ENCODE measurements around the gene MSANTD1.

MSANTD1 gene

DNA sequence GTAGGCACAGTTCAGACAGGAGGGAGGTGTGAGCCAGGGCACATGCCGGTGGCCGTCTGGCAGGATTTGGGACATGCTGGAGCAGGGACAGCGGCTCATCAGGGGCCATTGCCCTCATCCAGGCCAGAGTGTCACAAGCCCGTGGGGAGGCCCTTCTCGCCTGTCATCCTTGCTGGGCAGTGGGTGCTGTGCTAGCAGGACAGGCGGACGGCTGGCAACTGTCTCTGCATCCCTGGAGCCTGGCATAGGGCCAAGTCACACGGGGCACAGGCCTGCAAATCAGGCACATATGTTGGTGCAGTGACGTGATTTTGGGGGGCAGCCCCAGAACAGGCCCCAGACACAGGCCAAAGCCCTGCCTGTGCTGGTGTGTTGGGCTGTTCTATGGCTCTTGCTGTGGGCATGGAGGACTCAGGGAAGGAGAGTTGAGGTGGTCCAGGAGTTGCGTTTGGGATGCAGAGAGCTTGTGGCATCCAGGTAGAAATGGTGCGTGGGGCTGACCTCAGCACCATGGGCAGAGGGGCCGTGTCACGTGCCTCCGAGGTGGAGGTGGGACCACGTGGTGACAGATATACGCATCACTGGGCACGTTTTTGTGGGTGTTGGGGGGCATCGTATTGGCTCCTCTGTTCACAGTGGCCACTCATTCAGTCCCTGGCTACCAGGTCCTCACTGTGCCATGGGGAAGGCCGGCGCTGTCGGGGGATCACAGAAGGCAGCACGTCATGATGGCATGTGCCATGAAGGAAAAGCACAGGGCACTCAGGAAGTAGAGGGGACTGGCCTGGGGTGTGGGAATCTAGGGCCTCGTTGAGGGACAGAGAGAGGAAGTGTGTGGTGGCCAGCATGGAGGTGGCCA is 14.6 kb upstream of the MSANTD1 start:
- no peaks in the 10 kb centered on the region for H3K9me3 Mint-ChIP-seq
- H3K27me3 Mint-ChIP-seq, result no peaks in the 10 kb centered on the region
- H3K27ac Mint-ChIP-seq, result no peak overlapping the region
- H3K4me3 Mint-ChIP-seq, result no peak overlapping the region
- peaks cover 27% of the 10 kb centered on the region for H3K36me3 Mint-ChIP-seq (ENCODE audit: low read depth)
- peaks cover 6% of the 10 kb centered on the region for H3K4me1 Mint-ChIP-seq (ENCODE audit: low read depth)

DNA sequence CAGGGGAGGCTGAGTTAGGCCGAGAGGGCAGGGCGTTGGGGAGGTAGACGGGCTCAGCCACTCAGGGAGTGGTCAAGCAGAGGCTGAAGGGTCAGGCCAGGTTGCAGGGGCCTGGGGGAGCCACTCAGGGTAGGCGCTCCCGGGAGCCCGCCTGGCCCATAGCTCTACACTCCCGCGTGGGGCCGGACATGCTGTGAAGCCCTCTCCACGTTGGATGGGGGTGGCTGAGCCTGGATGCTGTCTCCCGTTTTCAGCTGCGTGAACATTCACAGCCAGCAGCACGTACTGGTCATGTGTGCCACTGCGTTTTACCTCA is 14.0 kb upstream of the MSANTD1 start:
- H3K36me3 Mint-ChIP-seq (ENCODE audit: low read depth), result peaks cover 22% of the 10 kb centered on the region
- no peaks in the 10 kb centered on the region for H3K27me3 Mint-ChIP-seq
- peaks cover 6% of the 10 kb centered on the region for H3K4me1 Mint-ChIP-seq (ENCODE audit: low read depth)
- no peaks in the 10 kb centered on the region for H3K9me3 Mint-ChIP-seq
- no peak overlapping the region for H3K4me3 Mint-ChIP-seq
- H3K27ac Mint-ChIP-seq, result no peak overlapping the region

DNA sequence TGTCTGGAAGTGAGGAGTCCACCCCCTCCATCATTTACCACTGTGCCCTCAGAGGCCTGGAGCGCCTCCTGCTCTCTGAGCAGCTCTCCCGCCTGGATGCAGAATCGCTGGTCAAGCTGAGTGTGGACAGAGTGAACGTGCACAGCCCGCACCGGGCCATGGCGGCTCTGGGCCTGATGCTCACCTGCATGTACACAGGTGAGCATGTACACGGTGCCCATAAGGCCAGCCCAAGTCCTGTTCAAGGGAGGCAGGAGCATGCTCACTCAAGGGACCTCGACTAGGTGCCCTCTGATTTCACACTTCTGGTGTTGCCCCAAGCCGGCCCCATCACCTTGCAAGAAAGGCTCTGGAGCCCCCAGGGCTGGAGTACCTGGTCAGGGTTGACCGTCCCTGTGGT is 13.4 kb upstream of the MSANTD1 start:
- Mint-ChIP-seq H3K9me3 (no peaks in the 10 kb centered on the region), H3K27me3 (no peaks in the 10 kb centered on the region), H3K27ac (no peak overlapping the region), H3K4me3 (no peak overlapping the region), H3K4me1 (ENCODE audit: low read depth) (peaks cover 6% of the 10 kb centered on the region), H3K36me3 (ENCODE audit: low read depth) (peaks cover 23% of the 10 kb centered on the region)

DNA sequence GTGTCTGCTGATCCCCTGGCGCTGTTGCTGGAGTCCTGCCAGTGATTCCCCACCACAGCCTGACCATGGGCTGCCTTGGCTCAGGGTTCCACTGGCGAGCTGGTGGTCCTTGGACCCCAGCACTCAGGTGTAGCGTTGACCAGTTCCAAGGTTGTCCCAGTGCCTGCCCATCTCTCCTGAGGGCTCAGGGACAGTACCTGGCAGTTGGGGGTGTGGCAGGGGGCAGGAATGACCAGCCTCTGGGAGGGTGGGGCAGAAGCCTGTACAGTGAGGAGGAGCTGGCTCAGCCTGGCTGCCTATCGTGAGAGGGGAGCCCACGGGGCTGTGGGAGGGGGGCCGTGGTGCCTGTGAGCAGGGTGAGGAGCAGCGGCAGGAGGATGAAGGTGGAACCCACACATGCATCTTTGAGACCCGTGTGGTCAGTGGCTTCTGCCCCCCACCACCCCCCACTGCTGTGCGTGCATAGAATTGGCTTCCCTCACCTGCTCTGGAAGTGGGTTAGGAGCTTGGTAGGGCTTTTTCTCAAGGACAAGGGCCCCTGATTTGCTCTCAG is 12.6 kb upstream of the MSANTD1 start:
- H3K36me3 Mint-ChIP-seq (ENCODE audit: low read depth), result peaks cover 24% of the 10 kb centered on the region
- no peaks in the 10 kb centered on the region for H3K27me3 Mint-ChIP-seq
- H3K27ac Mint-ChIP-seq, result no peak overlapping the region
- peaks cover 4% of the 10 kb centered on the region for H3K4me1 Mint-ChIP-seq (ENCODE audit: low read depth)
- no peak overlapping the region for H3K4me3 Mint-ChIP-seq
- H3K9me3 Mint-ChIP-seq, result no peaks in the 10 kb centered on the region

DNA sequence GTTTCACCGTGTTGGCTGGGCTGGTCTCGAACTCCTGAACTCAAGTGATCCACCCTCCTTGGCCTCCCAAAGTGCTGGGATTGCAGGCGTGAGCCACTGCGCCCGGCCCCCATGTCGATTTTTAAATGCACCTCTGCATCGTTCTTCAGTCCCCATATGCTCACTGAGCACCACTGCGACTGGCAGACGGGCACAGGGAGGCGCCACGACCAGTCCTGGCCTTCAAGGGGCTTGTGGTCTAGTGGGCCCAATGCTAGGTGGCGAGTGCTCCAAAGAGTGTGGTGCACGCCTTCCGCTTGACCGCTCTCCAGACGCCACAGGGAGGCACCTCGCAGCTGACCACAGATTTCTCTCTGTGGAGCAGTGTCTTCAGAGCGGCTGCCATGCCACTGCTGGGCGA is 11.7 kb upstream of the MSANTD1 start:
- no peak overlapping the region for H3K27ac Mint-ChIP-seq
- H3K36me3 Mint-ChIP-seq (ENCODE audit: low read depth), result peaks cover 19% of the 10 kb centered on the region
- no peaks in the 10 kb centered on the region for H3K27me3 Mint-ChIP-seq
- H3K4me1 Mint-ChIP-seq (ENCODE audit: low read depth), result no peaks in the 10 kb centered on the region
- H3K4me3 Mint-ChIP-seq, result no peak overlapping the region
- H3K9me3 Mint-ChIP-seq, result no peaks in the 10 kb centered on the region

DNA sequence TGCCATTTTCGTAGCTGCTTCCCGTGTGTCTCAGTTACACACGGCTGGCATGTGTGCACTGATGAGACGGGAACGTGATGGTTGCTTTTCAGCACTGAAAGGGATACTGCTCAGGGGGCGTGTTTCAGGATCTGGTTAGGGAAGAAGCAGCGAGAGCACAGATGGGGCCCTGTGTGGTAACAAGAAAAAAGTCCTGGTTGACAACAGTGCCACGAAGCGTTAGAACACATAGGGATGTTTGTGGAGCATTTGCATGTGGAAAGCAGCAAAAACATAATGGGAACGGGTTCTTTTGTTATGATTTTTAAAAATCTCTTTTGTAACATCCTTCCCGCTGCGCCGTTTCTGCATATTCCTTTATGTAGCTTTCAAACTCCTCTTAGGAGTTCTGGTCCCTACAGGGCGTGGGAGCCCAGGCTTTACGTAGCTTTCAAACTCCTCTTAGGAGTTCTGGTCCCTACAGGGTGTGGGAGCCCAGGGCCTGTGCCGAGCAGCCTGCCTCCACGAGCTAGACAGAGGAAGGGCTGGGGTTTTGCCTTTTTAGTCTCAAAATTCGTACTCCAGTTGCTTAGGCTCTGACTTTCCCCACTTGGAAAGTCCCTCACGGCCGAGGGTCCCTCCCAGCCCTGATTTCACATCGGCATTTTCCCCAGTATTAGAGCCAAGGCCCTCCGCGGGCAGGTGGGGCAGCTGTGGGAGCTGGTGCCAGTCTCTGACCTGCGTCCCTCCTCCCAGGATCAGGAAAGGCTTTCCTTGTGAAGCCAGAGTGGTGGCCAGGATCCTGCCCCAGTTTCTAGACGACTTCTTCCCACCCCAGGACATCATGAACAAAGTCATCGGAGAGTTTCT is 11.0 kb upstream of the MSANTD1 start:
- H3K27me3 Mint-ChIP-seq, result no peaks in the 10 kb centered on the region
- peaks cover 19% of the 10 kb centered on the region for H3K36me3 Mint-ChIP-seq (ENCODE audit: low read depth)
- H3K9me3 Mint-ChIP-seq, result no peaks in the 10 kb centered on the region
- no peak overlapping the region for H3K27ac Mint-ChIP-seq
- no peaks in the 10 kb centered on the region for H3K4me1 Mint-ChIP-seq (ENCODE audit: low read depth)
- H3K4me3 Mint-ChIP-seq, result no peak overlapping the region

DNA sequence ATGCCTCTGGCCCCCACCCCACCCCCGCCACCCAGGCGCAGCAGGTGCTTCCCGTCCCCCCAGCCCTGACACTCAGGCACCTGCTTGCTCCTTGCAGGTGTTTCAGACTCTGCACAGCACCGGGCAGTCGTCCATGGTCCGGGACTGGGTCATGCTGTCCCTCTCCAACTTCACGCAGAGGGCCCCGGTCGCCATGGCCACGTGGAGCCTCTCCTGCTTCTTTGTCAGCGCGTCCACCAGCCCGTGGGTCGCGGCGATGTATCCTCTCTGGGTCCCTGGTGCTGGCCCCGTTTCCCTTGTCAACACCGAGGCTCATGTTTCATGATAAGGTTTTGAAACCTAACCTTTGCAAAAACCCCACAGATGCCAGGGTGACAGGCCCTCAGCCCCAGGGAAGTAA is 10.2 kb upstream of the MSANTD1 start:
- H3K27me3 Mint-ChIP-seq, result no peaks in the 10 kb centered on the region
- H3K27ac Mint-ChIP-seq, result no peak overlapping the region
- no peaks in the 10 kb centered on the region for H3K4me1 Mint-ChIP-seq (ENCODE audit: low read depth)
- H3K4me3 Mint-ChIP-seq, result no peak overlapping the region
- H3K9me3 Mint-ChIP-seq, result no peaks in the 10 kb centered on the region
- H3K36me3 Mint-ChIP-seq (ENCODE audit: low read depth), result peaks cover 16% of the 10 kb centered on the region

DNA sequence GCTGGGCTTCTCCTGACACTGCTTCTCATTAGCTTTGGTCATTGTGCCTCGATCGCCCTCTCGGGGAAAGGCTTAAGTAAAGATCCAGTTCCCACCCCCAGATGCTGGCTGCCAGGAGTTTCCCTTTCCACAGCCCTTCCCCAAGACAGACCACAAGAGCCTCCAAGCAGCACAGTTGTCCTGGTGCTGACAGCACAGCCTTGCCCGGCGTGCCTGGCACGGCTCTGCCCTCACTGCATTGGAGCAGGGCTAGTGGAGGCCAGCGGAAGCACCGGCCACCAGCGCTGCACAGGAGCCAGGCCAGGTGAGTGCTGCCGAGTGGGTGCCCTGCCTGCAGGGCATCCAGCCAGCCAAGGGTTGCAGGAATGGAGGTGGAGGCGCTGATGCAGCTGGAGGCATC is 9.7 kb upstream of the MSANTD1 start:
- no peaks in the 10 kb centered on the region for H3K9me3 Mint-ChIP-seq
- no peaks in the 10 kb centered on the region for H3K4me1 Mint-ChIP-seq (ENCODE audit: low read depth)
- H3K4me3 Mint-ChIP-seq, result no peak overlapping the region
- no peaks in the 10 kb centered on the region for H3K27me3 Mint-ChIP-seq
- H3K36me3 Mint-ChIP-seq (ENCODE audit: low read depth), result peaks cover 13% of the 10 kb centered on the region
- no peak overlapping the region for H3K27ac Mint-ChIP-seq

DNA sequence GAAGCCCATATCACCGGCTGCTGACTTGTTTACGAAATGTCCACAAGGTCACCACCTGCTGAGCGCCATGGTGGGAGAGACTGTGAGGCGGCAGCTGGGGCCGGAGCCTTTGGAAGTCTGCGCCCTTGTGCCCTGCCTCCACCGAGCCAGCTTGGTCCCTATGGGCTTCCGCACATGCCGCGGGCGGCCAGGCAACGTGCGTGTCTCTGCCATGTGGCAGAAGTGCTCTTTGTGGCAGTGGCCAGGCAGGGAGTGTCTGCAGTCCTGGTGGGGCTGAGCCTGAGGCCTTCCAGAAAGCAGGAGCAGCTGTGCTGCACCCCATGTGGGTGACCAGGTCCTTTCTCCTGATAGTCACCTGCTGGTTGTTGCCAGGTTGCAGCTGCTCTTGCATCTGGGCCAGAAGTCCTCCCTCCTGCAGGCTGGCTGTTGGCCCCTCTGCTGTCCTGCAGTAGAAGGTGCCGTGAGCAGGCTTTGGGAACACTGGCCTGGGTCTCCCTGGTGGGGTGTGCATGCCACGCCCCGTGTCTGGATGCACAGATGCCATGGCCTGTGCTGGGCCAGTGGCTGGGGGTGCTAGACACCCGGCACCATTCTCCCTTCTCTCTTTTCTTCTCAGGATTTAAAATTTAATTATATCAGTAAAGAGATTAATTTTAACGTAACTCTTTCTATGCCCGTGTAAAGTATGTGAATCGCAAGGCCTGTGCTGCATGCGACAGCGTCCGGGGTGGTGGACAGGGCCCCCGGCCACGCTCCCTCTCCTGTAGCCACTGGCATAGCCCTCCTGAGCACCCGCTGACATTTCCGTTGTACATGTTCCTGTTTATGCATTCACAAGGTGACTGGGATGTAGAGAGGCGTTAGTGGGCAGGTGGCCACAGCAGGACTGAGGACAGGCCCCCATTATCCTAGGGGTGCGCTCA is 8.7 kb upstream of the MSANTD1 start:
- H3K36me3 Mint-ChIP-seq (ENCODE audit: low read depth), result peaks cover 12% of the 10 kb centered on the region
- H3K27me3 Mint-ChIP-seq, result no peaks in the 10 kb centered on the region
- no peak overlapping the region for H3K27ac Mint-ChIP-seq

DNA sequence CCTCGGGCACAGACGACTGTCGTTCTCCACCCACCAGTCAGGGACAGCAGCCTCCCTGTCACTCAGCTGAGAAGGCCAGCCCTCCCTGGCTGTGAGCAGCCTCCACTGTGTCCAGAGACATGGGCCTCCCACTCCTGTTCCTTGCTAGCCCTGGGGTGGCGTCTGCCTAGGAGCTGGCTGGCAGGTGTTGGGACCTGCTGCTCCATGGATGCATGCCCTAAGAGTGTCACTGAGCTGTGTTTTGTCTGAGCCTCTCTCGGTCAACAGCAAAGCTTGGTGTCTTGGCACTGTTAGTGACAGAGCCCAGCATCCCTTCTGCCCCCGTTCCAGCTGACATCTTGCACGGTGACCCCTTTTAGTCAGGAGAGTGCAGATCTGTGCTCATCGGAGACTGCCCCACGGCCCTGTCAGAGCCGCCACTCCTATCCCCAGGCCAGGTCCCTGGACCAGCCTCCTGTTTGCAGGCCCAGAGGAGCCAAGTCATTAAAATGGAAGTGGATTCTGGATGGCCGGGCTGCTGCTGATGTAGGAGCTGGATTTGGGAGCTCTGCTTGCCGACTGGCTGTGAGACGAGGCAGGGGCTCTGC is 7.9 kb upstream of the MSANTD1 start:
- Mint-ChIP-seq H3K27me3 (no peaks in the 10 kb centered on the region), H3K27ac (no peak overlapping the region), H3K36me3 (ENCODE audit: low read depth) (peaks cover 9% of the 10 kb centered on the region), H3K4me3 (no peak overlapping the region), H3K4me1 (ENCODE audit: low read depth) (no peaks in the 10 kb centered on the region), H3K9me3 (no peaks in the 10 kb centered on the region)

More for the DNA sequence above, 8.7 kb upstream of the MSANTD1 start:
- Mint-ChIP-seq H3K9me3 (no peaks in the 10 kb centered on the region), H3K4me3 (no peak overlapping the region), H3K4me1 (ENCODE audit: low read depth) (no peaks in the 10 kb centered on the region)

DNA sequence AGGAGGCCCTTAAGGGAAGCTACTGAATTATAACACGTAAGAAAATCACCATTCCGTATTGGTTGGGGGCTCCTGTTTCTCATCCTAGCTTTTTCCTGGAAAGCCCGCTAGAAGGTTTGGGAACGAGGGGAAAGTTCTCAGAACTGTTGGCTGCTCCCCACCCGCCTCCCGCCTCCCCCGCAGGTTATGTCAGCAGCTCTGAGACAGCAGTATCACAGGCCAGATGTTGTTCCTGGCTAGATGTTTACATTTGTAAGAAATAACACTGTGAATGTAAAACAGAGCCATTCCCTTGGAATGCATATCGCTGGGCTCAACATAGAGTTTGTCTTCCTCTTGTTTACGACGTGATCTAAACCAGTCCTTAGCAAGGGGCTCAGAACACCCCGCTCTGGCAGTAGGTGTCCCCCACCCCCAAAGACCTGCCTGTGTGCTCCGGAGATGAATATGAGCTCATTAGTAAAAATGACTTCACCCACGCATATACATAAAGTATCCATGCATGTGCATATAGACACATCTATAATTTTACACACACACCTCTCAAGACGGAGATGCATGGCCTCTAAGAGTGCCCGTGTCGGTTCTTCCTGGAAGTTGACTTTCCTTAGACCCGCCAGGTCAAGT is 6.9 kb upstream of the MSANTD1 start:
- no peaks in the 10 kb centered on the region for H3K9me3 Mint-ChIP-seq
- no peak overlapping the region for H3K4me3 Mint-ChIP-seq
- H3K36me3 Mint-ChIP-seq (ENCODE audit: low read depth), result peaks cover 9% of the 10 kb centered on the region
- H3K27ac Mint-ChIP-seq, result no peak overlapping the region
- no peaks in the 10 kb centered on the region for H3K27me3 Mint-ChIP-seq
- no peaks in the 10 kb centered on the region for H3K4me1 Mint-ChIP-seq (ENCODE audit: low read depth)

DNA sequence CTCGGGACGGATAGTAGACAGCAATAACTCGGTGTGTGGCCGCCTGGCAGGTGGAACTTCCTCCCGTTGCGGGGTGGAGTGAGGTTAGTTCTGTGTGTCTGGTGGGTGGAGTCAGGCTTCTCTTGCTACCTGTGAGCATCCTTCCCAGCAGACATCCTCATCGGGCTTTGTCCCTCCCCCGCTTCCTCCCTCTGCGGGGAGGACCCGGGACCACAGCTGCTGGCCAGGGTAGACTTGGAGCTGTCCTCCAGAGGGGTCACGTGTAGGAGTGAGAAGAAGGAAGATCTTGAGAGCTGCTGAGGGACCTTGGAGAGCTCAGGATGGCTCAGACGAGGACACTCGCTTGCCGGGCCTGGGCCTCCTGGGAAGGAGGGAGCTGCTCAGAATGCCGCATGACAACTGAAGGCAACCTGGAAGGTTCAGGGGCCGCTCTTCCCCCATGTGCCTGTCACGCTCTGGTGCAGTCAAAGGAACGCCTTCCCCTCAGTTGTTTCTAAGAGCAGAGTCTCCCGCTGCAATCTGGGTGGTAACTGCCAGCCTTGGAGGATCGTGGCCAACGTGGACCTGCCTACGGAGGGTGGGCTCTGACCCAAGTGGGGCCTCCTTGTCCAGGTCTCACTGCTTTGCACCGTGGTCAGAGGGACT is 5.7 kb upstream of the MSANTD1 start:
- H3K9me3 Mint-ChIP-seq, result no peaks in the 10 kb centered on the region
- H3K4me1 Mint-ChIP-seq (ENCODE audit: low read depth), result no peaks in the 10 kb centered on the region
- peaks cover 4% of the 10 kb centered on the region for H3K36me3 Mint-ChIP-seq (ENCODE audit: low read depth)
- no peak overlapping the region for H3K27ac Mint-ChIP-seq
- H3K4me3 Mint-ChIP-seq, result no peak overlapping the region
- H3K27me3 Mint-ChIP-seq, result no peaks in the 10 kb centered on the region

DNA sequence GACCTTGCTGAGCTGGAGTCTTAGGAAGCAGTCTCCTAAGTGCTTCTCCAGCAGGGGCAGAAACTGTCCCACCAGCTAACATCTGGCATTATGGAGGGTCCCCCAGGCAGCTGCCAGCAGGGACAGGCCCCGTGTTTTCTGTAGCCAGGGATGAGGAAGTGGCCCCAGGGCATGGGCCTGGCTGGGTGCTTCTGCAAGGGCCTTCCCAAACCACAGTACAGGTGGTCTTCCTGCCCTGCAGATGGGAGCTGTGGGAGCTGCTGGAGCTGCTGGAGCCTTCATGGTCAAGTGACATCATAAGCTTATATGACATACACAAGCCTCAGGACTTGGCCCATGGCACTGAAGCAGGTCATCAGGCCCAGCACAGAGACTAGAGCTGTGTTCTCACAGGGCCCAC is 5.0 kb upstream of the MSANTD1 start:
- H3K27me3 Mint-ChIP-seq, result no peaks in the 10 kb centered on the region
- H3K36me3 Mint-ChIP-seq (ENCODE audit: low read depth), result peaks cover 4% of the 10 kb centered on the region
- no peak overlapping the region for H3K27ac Mint-ChIP-seq
- H3K4me3 Mint-ChIP-seq, result no peak overlapping the region
- no peaks in the 10 kb centered on the region for H3K9me3 Mint-ChIP-seq
- no peaks in the 10 kb centered on the region for H3K4me1 Mint-ChIP-seq (ENCODE audit: low read depth)

Data from stimulated activated naive CD8-positive, alpha-beta T cell treated with anti-CD3 and anti-CD28 coated beads, Interleukin-15, Interleukin-2, amounts not matched to agents 100 ng/mL and 50 ng/mL, for 24 hours (primary cell).